GM18868 (cell line): ENCODE measurements around the gene ARHGAP40.
A peak's percentile ranks its signal among the peaks of the same experiment; 100 is the strongest.

Experiments
- ATAC-seq: cut with Tn5 transposase; IDR thresholded peaks from one replicate; pipeline ENCODE4 v1.9.1; 2021; ENCODE audit warnings: mild to moderate bottlenecking, moderate library complexity; ENCODE audit not compliant: unreplicated experiment

The ARHGAP40 gene

GRCh38 chr20:38601216-38602184 lies at the start of gene ARHGAP40:
ARHGAP40 (plus strand) TSS chr20:38601809.
- ATAC-seq, result peak; percentile 41

- ATAC-seq, result no peak
Observed at GRCh38 chr20:38554986-38555385, 46.6 kb upstream of the ARHGAP40 start.

DNA sequence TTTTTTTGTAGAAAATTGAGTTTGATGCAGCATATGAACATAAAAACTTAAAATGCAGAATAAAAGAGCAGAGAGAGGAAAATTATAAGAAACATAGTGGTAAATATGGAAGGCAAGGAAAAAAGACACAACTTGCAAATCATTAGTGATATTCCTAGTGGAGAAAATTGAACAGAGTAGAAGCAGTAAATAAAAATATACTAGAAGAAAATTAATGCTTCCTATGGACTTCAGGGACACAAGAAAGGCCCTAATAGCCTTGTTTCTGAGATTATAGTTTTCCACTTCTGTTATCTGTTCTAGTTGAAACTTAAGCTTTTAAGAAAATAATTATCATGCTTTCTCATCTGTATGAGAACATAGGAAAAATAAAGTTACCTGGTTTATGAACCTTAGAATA lies 46.2 kb upstream of the ARHGAP40 start:
- ATAC-seq, result no peak

DNA sequence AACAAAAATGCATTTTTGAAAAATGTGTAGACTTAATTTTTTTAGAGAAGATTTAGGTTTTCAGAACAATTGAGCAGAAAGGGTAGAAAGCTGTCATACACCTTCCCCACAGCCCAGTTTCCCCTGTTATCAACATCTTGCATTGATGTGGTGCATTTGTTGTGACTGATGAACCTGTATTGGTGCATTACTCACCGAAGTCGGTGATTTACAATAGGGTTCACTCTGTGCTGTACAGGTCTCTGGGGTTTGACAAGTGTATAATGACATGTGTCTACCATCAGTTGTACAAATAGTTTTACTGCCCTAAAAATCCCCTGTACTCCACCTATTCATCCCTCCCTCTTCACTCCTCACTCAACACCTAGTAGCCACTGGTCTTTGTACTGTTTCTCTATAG lies 44.4 kb upstream of the ARHGAP40 start:
- no peak for ATAC-seq

- no peak for ATAC-seq
Observed at GRCh38 chr20:38558596-38559360, 42.8 kb upstream of the ARHGAP40 start.

GRCh38 chr20:38559764-38560163 lies 41.8 kb upstream of the ARHGAP40 start:
- no peak for ATAC-seq

GRCh38 chr20:38563802-38564431 lies 37.7 kb upstream of the ARHGAP40 start:
- no peak for ATAC-seq

- ATAC-seq, result no peak
Observed at GRCh38 chr20:38564680-38565079, 36.9 kb upstream of the ARHGAP40 start.

DNA sequence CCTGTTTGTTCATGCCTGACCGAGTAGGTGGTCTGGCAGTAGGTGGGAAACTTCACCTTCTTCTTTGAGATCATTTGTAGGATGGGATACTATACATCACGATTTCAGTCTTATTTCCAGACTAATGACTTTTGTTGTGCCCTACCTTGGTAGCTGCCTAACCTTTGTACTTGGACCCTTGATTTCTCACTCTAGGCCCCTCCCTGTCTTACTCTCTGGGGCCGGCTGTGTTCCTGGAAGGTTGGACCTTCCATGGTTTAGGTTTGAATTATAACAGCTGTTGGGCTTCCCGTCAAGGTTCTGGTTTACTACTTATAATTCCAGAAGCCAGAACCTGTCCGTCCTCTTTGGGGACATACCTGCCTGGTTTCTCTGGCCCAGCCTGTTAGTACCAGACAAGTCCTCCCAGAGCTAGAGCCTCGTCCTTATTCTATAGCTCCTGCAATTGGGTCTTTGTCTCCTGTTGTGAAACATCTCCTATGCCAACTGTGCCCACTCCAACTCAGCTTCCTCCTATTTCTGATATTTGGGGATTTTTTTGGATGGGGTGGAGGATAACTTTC lies 35.5 kb upstream of the ARHGAP40 start:
- no peak for ATAC-seq

GRCh38 chr20:38569747-38570525 lies 31.7 kb upstream of the ARHGAP40 start:
- no peak for ATAC-seq

DNA sequence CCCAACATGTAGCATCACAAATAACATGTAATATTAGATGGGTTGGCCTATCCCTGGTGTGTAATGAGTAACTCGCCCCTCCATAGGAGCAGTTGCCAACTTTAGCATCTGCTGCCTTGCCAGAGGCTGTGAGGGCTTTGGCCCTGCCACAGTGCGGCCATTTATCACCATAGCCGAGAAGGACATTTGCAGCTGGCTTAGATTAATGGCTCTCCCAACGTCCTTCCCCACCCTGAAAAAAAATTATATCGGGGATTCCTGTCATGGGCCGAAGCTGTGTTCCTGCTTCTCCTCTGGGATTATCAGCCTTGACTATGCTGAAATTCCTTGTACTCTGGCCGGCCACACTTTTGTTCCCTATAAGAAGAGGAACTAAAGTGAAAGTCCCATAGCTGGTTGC lies 28.2 kb upstream of the ARHGAP40 start:
- no peak for ATAC-seq

- no peak for ATAC-seq
Observed at GRCh38 chr20:38579219-38579910, 22.2 kb upstream of the ARHGAP40 start.

- ATAC-seq, result no peak
Observed at GRCh38 chr20:38579921-38580320, 21.7 kb upstream of the ARHGAP40 start.

DNA sequence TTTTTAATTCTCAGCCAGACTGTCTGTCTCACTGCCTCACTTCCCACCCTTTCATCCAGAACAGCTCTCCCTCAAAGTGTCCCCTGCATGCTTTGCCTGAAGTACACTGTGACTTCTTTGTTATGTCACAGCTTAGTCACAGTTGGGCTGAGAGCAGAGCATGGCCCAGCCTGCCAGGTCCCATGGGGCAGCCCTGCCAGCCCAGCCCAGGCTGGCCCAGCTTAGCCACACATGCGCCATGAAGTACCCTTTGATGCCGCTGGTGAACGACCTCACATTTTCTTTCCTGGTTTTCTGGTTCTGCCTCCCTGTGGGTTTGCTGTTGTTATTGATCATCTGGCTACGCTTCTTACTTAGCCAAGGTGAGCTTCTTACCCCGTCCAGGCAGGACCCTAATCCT lies 20.6 kb upstream of the ARHGAP40 start, which contains the start of gene ADIG:
ADIG (plus strand) TSS at position 185 of the 400 bp plus-strand sequence; CDS start at position 239, 54 bp downstream.
- ATAC-seq, result no peak

GRCh38 chr20:38581830-38582358 lies 19.7 kb upstream of the ARHGAP40 start:
- ATAC-seq, result no peak

DNA sequence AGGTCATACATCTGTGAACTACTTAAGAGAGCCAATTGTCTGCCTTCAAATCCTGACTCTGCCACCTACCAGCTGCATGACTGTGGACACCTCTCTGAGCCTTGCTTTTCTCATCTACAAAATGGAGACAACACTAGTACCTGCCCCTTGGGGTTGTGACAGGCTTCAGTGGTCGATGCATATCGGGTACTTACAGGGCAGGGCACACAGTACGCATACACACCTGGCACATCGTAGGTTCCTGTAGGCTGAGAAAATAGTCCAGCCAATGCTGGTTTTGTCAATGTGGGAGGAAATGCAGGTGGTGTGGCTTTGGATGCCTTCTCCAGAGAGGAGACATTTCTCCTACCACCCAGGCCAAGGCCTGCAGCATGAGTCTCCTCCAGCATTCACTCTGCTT lies 18.3 kb upstream of the ARHGAP40 start:
- ATAC-seq, result no peak

DNA sequence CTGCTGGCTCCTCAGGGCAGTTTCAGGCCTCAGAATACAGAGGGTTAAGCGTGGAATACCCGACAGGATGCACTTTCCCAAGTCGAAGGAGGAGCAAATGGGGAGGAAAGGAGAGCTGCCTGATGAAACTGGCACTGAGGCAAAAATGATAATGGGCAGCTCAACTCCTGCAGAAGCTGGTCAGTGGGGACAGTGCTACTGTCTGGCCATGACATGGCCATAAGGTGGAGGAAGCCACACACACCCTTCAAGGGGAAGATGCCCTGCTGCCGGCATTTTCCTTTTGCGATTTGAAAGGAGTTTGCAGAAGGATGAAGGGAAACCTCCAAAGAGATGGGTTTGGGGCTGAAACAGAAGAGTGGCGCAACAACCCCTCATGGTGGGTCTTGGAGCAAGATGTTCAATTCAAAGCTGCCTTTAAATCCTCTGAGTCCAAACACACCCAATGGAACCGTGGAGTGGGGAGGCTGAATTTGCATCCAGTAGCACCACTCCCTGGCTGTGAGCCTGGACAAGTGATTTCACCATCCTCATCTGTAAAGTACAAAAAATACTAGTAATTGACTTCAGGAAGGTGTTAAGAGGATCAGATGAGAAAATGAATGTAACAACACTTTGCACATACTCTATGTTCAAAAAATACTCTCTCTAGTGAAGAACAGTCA lies 17.4 kb upstream of the ARHGAP40 start:
- ATAC-seq, result no peak

GRCh38 chr20:38585404-38586180 lies 16.0 kb upstream of the ARHGAP40 start:
- no peak for ATAC-seq
